Astrocyte of the spinal cord (primary cell): ENCODE results near the gene PLCL1.
A peak's percentile ranks its signal among the peaks of the same experiment; 100 is the strongest.

Source experiments
- DNase-seq: peaks from one replicate; pipeline ENCODE4 v3.0.0; 2011; ENCODE audit warnings: low read depth, low spot score
- H3K4me3 ChIP-seq: 2 replicates; pipeline ENCODE4 v1.5.1; 2011; ENCODE audit warnings: low read depth, mild to moderate bottlenecking, low read length, moderate library complexity
- CTCF ChIP-seq: IDR thresholded peaks from 2 replicates; pipeline ENCODE4 v1.5.1; 2012; ENCODE audit warnings: low read depth, mild to moderate bottlenecking, low read length, inconsistent platforms
- in situ Hi-C: cut with HindIII; loops from 2 replicates; pipeline ENCODE4 v1.10.0; 2017; ENCODE audit warnings: low sequenced_read_pairs

The PLCL1 gene

GRCh38 chr2:197993363-197993762 lies 189.0 kb downstream of the PLCL1 start:
- in situ Hi-C loops: no loop called here
- TF ChIP-seq CTCF: no peak
- DNase-seq: no peak
- H3K4me3 ChIP-seq: no peak overlapping the region

GRCh38 chr2:197993830-197994229 lies 189.4 kb downstream of the PLCL1 start:
- DNase-seq: peak; percentile 18

GRCh38 chr2:197994751-197995150 lies 190.4 kb downstream of the PLCL1 start:
- no peak for DNase-seq

More at GRCh38 chr2:197993830-197994229, 189.4 kb downstream of the PLCL1 start:
- TF ChIP-seq CTCF: no peak
- in situ Hi-C loops: no loop called here
- H3K4me3 ChIP-seq: no peak overlapping the region

GRCh38 chr2:197996583-197996982 lies 192.2 kb downstream of the PLCL1 start:
- no peak for TF ChIP-seq CTCF
- no peak for DNase-seq
- in situ Hi-C loops: no loop called here
- no peak overlapping the region for H3K4me3 ChIP-seq

More at GRCh38 chr2:197994751-197995150, 190.4 kb downstream of the PLCL1 start:
- in situ Hi-C loops: no loop called here
- H3K4me3 ChIP-seq: no peak overlapping the region
- TF ChIP-seq CTCF: no peak

- H3K4me3 ChIP-seq: no peak overlapping the region
- no peak for TF ChIP-seq CTCF
- no peak for DNase-seq
- in situ Hi-C loops: no loop called here
Measured at GRCh38 chr2:197997083-197997541, 192.7 kb downstream of the PLCL1 start.

- H3K4me3 ChIP-seq: no peak overlapping the region
- in situ Hi-C loops: no loop called here
- no peak for TF ChIP-seq CTCF
- no peak for DNase-seq
Measured at GRCh38 chr2:197998702-197999101, 194.3 kb downstream of the PLCL1 start.

- no peak overlapping the region for H3K4me3 ChIP-seq
- no peak for DNase-seq
- no peak for TF ChIP-seq CTCF
- in situ Hi-C loops: no loop called here
Measured at GRCh38 chr2:198000417-198000816, 196.0 kb downstream of the PLCL1 start.
